NCI-H748 (cell line): Measurements from ENCODE around the gene ATP6V1E1.
"Not testable (repeated sequence)": the region's sequence is repeated elsewhere in the genome, so short reads cannot be mapped to it uniquely, and the experiment has no call there.

Experiments
- DNase-seq: peaks from one replicate; lab custom pipeline; 2025; ENCODE audit not compliant: unreplicated experiment; lab: John Stamatoyannopoulos, UW

ATP6V1E1 gene

GRCh38 chr22:17628406-17629172 lies at the start of gene ATP6V1E1:
ATP6V1E1 (minus strand) TSS chr22:17628749; CDS start chr22:17628635, 114 bp downstream.
- DNase-seq = peak; percentile 89

- no peak for DNase-seq
These were observed 47.0 kb upstream of the ATP6V1E1 start for GRCh38 chr22:17675584-17675983.

- DNase-seq = no peak
These were observed 45.6 kb upstream of the ATP6V1E1 start for GRCh38 chr22:17674152-17674551.

GRCh38 chr22:17672417-17672991 lies 44.0 kb upstream of the ATP6V1E1 start:
- DNase-seq = no peak

GRCh38 chr22:17671521-17672092 lies 43.1 kb upstream of the ATP6V1E1 start:
- DNase-seq = not testable (repeated sequence)

GRCh38 chr22:17665854-17666253 lies 37.3 kb upstream of the ATP6V1E1 start:
- no peak for DNase-seq

GRCh38 chr22:17665248-17665647 lies 36.7 kb upstream of the ATP6V1E1 start:
- no peak for DNase-seq

- no peak for DNase-seq
These were observed 36.0 kb upstream of the ATP6V1E1 start for GRCh38 chr22:17664414-17665055.

GRCh38 chr22:17656870-17657395 lies 28.4 kb upstream of the ATP6V1E1 start:
- DNase-seq = no peak

- DNase-seq = no peak
These were observed 26.7 kb upstream of the ATP6V1E1 start for GRCh38 chr22:17655289-17655688.

- no peak for DNase-seq
These were observed 20.0 kb upstream of the ATP6V1E1 start for GRCh38 chr22:17648569-17648968.

- no peak for DNase-seq
These were observed 19.4 kb upstream of the ATP6V1E1 start for GRCh38 chr22:17647991-17648390.

GRCh38 chr22:17647452-17647851 lies 18.9 kb upstream of the ATP6V1E1 start:
- no peak for DNase-seq

GRCh38 chr22:17642357-17642756 lies 13.8 kb upstream of the ATP6V1E1 start:
- DNase-seq = not testable (repeated sequence)

- no peak for DNase-seq
These were observed 12.7 kb upstream of the ATP6V1E1 start for GRCh38 chr22:17641269-17641668.

- peak; percentile 48 for DNase-seq
These were observed 10.7 kb upstream of the ATP6V1E1 start for GRCh38 chr22:17639247-17639741.

GRCh38 chr22:17638432-17639246 lies 10.1 kb upstream of the ATP6V1E1 start, which contains the start of gene BCL2L13:
BCL2L13 (plus strand) TSS chr22:17638757; CDS start chr22:17655712, 16,955 bp downstream.
- peak; percentile 89 for DNase-seq

- DNase-seq = no peak
These were observed 9.6 kb upstream of the ATP6V1E1 start for GRCh38 chr22:17638182-17638431.

- no peak for DNase-seq
These were observed 9.1 kb upstream of the ATP6V1E1 start for GRCh38 chr22:17637490-17638181.

- DNase-seq = not testable (repeated sequence)
These were observed 8.3 kb upstream of the ATP6V1E1 start for GRCh38 chr22:17636850-17637249.
